ENCODE data around the gene RNGTT.

- no peak for TF ChIP-seq POLR2A (IDR thresholded peaks at IDR 0.05)
- TF ChIP-seq CTCF (IDR thresholded peaks at IDR 0.05) = no peak
- no peak for TF ChIP-seq POLR2AphosphoS5 (IDR thresholded peaks at IDR 0.05)
- TF ChIP-seq EP300 (IDR thresholded peaks at IDR 0.05) = no peak
These were observed 9.3 kb upstream of the RNGTT start for GRCh38 chr6:88972504-88973423.
